HG03457 (cell line): ENCODE results near the gene HSP90AB1.

Source experiments
- ATAC-seq: cut with Tn5 transposase; IDR thresholded peaks from one replicate; pipeline ENCODE4 v1.9.1; 2021; ENCODE audit warnings: moderate number of reproducible peaks; ENCODE audit not compliant: unreplicated experiment

Gene HSP90AB1

DNA sequence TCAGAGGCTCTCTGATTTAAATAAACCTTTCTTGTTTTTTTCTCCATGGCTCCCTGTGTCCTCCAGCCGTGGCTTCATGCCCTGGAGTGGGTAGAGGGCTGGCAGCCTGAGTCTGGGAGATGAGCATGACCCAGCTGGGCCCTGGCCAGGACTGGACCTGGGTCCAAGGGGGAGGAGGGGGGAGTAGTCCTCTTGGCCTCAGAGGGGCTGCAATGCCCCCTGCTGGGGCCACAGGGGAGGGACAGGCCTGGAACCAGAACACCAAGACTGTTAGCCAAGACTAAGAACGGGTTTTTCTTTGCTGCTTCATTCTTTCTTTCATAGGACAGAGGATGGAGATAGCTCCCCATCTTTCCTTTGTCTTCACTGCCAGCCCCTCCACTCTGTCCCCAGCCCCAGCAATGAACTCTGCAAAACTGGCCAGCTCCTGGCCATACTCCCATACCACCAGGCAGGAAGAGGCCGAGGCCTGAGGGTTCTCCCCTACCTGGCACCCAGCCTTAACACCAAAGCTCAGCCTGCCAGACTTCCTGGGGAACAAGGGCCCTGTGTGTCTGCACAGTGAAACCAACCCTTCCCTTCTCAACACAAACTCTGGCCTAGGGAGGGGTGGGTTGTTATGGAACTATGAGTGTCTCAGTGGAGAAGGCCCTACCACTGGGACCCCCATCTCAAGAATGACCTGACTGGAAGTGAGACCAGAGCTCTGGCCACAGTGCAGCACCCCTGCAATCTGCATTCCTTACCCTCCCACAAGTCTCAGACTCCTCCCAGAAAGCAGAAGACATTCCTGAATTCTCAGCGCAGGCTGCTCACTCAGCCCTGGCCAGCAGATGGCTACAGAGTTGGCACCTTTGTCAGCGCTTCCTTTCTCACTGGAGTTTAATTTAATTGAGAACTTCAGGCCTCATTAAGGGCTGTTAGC is 12.5 kb upstream of the HSP90AB1 start:
- ATAC-seq = no peak

GRCh38 chr6:44235269-44235668 is 11.6 kb upstream of the HSP90AB1 start:
- no peak for ATAC-seq

DNA sequence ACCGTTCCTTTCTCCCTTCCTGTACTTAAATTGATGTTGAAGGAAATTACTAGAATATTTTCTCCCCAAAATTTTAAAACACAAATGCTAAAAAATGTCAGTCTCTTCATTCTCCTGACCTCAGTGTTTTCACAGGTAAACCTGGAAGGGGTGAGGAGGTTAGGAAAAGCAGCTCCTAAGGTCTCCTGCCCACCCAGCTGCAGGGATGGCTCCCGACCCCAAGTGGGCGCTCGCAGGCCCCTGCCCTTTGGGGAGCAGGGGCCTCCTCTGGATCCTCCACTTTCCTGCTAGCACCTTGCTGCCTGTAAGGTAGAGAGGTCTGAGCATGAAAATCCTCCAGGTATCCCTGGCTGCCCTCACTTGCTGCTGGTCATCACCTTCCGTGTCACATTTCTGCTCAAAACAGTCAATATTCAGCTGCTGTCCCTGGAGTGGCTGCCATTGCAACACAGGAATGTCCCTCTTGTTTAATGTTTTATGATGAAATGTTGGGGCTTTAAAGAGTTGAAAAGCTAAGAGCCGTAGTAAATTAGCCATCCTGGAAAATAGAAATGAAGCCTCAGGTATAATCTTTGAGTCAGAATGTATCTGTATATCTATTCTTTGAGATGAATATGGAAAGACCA is 10.9 kb upstream of the HSP90AB1 start:
- no peak for ATAC-seq

- no peak for ATAC-seq
These were observed 9.7 kb upstream of the HSP90AB1 start for GRCh38 chr6:44237021-44237812.

DNA sequence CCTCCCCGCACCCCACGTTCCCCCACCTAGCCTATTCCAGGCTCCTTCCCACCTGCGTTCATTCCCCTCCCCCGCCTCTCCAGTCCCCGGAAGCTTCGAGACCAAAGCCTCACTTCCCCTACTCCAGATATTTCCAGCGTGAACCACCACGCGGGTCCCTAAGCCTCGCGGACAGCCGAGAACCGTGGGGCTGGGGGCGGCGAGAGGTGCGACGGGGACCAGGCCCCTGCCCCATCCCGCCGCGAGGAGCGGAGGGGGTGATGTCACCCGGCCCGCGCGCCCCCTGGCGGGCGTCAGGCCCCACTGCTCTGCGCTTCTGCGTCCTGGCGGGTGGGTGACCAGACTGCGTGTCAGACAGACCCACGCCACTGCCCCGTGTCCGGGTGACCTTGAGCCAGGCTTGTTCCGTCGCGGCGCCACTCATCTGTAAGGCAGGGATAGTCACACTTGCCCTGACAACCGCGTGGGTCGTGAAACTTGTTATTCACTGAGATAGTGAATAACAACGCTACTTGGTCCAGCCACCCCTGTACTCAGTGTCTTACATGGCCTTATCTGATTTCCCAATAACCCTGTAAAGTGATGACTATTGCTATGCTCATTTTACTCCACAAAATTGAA is 9.0 kb upstream of the HSP90AB1 start:
- no peak for ATAC-seq

DNA sequence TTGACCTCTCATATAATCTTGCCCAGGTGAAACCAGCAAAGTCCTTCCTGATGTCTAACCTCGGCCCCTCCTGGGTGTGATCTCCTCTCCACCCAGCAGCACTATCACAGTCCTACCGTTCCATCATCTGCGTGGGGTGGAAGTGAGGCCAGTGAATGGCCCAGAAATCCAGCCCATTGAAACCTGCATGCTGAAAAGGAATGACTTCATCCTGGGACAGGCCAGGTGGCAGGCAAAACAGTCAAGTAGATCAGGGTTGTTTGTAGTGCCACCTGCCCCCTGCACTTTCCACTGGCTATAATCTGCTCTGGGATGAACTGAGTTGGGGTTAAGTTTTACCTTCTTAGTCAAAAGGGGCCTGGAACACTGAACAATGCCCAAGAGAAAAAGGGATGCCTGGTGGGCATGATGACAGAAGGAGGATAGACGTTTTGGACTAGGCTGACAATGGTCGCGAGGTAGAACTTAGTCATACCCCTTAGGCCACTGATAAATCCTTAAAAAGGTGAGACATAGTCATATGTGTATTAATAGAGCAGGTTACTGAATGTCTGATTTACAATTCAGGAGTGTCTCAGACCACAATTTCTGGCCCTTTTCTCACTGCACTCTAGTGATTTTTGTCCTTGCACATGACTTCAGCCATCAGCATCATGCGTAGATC is 8.1 kb upstream of the HSP90AB1 start:
- ATAC-seq = no peak

GRCh38 chr6:44243345-44243744 is 3.6 kb upstream of the HSP90AB1 start:
- no peak for ATAC-seq

- no peak for ATAC-seq
These were observed 1.4 kb upstream of the HSP90AB1 start for GRCh38 chr6:44245391-44245911.

- ATAC-seq = peak; percentile 29
These were observed 814 bp upstream of the HSP90AB1 start for GRCh38 chr6:44245912-44246662.

GRCh38 chr6:44247338-44248302 is 719 bp downstream of the HSP90AB1 start:
- peak; percentile 25 for ATAC-seq

GRCh38 chr6:44248579-44248978 is 1.7 kb downstream of the HSP90AB1 start:
- no peak for ATAC-seq

GRCh38 chr6:44249082-44249748 is 2.3 kb downstream of the HSP90AB1 start:
- ATAC-seq = no peak

DNA sequence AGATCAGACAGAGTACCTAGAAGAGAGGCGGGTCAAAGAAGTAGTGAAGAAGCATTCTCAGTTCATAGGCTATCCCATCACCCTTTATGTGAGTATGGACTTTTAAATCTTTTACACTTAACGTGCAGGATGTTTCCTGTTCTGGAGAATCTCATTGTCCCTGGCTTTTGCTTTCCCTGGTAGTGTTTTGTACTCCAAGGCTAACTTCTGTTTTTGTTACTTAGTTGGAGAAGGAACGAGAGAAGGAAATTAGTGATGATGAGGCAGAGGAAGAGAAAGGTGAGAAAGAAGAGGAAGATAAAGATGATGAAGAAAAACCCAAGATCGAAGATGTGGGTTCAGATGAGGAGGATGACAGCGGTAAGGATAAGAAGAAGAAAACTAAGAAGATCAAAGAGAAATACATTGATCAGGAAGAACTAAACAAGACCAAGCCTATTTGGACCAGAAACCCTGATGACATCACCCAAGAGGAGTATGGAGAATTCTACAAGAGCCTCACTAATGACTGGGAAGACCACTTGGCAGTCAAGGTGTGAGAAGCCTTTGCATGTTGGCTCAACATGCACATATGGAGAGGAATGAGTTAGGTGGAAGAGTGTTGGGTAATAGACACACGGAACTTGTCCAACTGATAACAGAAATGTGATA is 3.3 kb downstream of the HSP90AB1 start:
- ATAC-seq = no peak

DNA sequence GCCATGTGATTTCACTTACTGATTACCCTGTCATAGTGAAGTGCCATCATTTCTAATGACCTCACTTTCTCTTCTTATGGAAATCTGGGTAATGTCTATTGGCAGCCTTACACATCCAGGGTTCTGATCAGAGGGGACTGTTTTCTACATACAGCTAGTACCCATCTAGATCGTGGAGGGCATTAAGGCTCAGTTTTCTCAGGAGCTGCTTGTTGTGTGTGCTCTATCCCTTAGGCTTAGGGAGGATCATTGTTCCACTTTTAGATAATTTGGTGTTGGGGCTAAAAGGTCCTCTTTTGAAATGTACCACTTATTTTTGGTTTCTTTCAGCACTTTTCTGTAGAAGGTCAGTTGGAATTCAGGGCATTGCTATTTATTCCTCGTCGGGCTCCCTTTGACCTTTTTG is 3.8 kb downstream of the HSP90AB1 start:
- ATAC-seq = no peak

GRCh38 chr6:44251576-44252524 is 4.9 kb downstream of the HSP90AB1 start:
- ATAC-seq = no peak
